GM12865 (cell line): ENCODE data around the gene NF2.

Experiments used
- DNase-seq: peaks from one replicate; pipeline ENCODE4 v3.0.0; 2010; ENCODE audit warnings: low read depth
- H3K4me3 ChIP-seq: 2 replicates; pipeline ENCODE4 v1.5.1; 2011; ENCODE audit warnings: mild to moderate bottlenecking, low read depth, low read length, control low read depth
- TF ChIP-seq, protein P1 (sequence below): IDR thresholded peaks from 2 replicates; pipeline ENCODE4 v1.5.1; 2011; ENCODE audit warnings: low read length, control low read depth, low read depth, inconsistent platforms; ENCODE audit not compliant: insufficient read depth; ENCODE audit errors: missing control alignments

Gene NF2

GRCh38 chr22:29691636-29692326, 88.3 kb downstream of the NF2 start:
- no peak overlapping the region for H3K4me3 ChIP-seq
- no peak for DNase-seq
- TF ChIP-seq, protein P1, sequence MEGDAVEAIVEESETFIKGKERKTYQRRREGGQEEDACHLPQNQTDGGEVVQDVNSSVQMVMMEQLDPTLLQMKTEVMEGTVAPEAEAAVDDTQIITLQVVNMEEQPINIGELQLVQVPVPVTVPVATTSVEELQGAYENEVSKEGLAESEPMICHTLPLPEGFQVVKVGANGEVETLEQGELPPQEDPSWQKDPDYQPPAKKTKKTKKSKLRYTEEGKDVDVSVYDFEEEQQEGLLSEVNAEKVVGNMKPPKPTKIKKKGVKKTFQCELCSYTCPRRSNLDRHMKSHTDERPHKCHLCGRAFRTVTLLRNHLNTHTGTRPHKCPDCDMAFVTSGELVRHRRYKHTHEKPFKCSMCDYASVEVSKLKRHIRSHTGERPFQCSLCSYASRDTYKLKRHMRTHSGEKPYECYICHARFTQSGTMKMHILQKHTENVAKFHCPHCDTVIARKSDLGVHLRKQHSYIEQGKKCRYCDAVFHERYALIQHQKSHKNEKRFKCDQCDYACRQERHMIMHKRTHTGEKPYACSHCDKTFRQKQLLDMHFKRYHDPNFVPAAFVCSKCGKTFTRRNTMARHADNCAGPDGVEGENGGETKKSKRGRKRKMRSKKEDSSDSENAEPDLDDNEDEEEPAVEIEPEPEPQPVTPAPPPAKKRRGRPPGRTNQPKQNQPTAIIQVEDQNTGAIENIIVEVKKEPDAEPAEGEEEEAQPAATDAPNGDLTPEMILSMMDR, result no peak

- no peak overlapping the region for H3K4me3 ChIP-seq
- DNase-seq, result no peak
- TF ChIP-seq, protein P1, result no peak
These were observed 88.9 kb downstream of the NF2 start for GRCh38 chr22:29692327-29692640.

DNA sequence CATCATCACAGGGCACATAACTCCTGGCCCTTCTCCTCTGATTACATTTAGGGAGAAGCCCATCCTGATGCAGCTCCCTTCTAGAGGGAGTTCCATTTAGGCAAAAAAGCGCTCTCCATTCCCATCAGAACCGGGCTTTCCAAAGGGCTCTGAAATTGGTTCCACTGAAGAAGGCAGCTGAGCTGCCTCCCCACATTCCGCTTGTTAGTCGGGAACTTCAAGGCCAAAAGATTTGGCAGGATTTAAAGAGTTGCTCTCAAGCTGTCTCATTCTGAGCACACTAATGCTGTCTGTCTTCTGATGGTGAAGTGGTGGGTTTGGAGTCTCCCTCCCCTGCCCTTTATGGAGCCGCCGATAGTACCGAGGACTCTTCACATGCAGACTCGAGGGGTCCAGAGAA, 89.7 kb downstream of the NF2 start:
- H3K4me3 ChIP-seq, result no peak overlapping the region
- no peak for DNase-seq
- TF ChIP-seq, protein P1, result no peak

GRCh38 chr22:29693671-29694070, 90.2 kb downstream of the NF2 start:
- H3K4me3 ChIP-seq, result no peak overlapping the region
- DNase-seq, result no peak
- TF ChIP-seq, protein P1, result no peak

GRCh38 chr22:29695129-29695926, 91.9 kb downstream of the NF2 start:
- H3K4me3 ChIP-seq, result no peak overlapping the region
- TF ChIP-seq, protein P1, result no peak
- no peak for DNase-seq

DNA sequence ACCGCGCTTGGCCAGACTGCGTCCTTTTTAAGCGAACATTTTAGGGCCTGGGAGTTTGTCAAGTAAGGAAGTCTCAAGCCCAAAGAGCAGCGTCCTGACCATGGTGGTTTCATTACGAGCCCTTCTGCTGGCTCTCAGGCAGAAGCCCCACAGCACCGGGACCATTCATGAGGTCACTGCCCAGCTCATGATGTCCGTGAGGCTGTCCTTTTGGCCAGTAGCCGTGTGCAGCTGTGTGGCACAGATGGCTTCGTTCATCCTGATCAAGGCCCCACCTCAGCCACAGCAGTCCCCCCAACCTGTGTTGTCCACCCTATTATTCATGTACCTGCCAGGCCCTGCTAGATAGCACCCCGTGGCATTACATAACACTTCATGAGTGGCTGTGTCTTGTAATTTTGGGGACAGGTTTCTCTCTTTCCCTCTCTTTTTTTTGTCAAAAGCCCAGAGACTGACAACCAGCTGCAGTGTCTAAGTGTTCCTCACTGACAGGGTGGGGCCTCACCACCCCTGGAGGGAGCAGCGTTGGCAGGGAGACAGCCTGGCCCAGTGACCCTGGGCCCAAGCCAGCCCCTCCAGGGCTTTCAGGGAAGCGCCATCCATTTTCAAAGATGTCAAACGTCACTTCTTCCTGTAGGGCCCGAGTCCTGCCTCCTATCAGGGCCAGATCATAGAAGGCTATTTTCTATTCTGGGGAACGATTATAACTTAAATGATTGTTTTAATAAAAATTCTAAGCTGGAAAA, 94.6 kb downstream of the NF2 start:
- no peak for DNase-seq
- TF ChIP-seq, protein P1, result no peak
- no peak overlapping the region for H3K4me3 ChIP-seq
